CMK (cell line): ENCODE results near the gene HDGFL2.

Source experiments
- DNase-seq: peaks from one replicate; pipeline ENCODE4 v3.0.0-alpha.2; 2010; ENCODE audit warnings: low read depth

Gene HDGFL2

GRCh38 chr19:4471403-4472173 is 509 bp upstream of the HDGFL2 start:
- DNase-seq = peak; percentile 100

GRCh38 chr19:4473011-4473762 is 1.1 kb downstream of the HDGFL2 start:
- no peak for DNase-seq

GRCh38 chr19:4473763-4474513 is 1.8 kb downstream of the HDGFL2 start:
- DNase-seq = no peak

GRCh38 chr19:4474514-4475022 is 2.5 kb downstream of the HDGFL2 start:
- DNase-seq = no peak

GRCh38 chr19:4477034-4477801 is 5.1 kb downstream of the HDGFL2 start:
- DNase-seq = no peak

GRCh38 chr19:4482721-4483364 is 10.7 kb downstream of the HDGFL2 start:
- no peak for DNase-seq

- DNase-seq = no peak
Observed at GRCh38 chr19:4483385-4483784, 11.3 kb downstream of the HDGFL2 start.

GRCh38 chr19:4487572-4487971 is 15.5 kb downstream of the HDGFL2 start:
- no peak for DNase-seq

GRCh38 chr19:4488496-4488895 is 16.4 kb downstream of the HDGFL2 start:
- DNase-seq = no peak

- DNase-seq = no peak
Observed at GRCh38 chr19:4491446-4491845, 19.3 kb downstream of the HDGFL2 start.

GRCh38 chr19:4492337-4493103 is 20.4 kb downstream of the HDGFL2 start:
- DNase-seq = no peak

GRCh38 chr19:4493104-4493928 is 21.2 kb downstream of the HDGFL2 start:
- no peak for DNase-seq

GRCh38 chr19:4493929-4494690 is 22.0 kb downstream of the HDGFL2 start:
- DNase-seq = no peak

GRCh38 chr19:4494691-4495064 is 22.6 kb downstream of the HDGFL2 start:
- no peak for DNase-seq

GRCh38 chr19:4495471-4495870 is 23.4 kb downstream of the HDGFL2 start:
- DNase-seq = no peak

- DNase-seq = no peak
Observed at GRCh38 chr19:4496304-4496703, 24.2 kb downstream of the HDGFL2 start.

- DNase-seq = no peak
Observed at GRCh38 chr19:4497770-4498389, 25.8 kb downstream of the HDGFL2 start.

- DNase-seq = no peak
Observed at GRCh38 chr19:4498694-4499093, 26.6 kb downstream of the HDGFL2 start.
